Right lobe of liver (tissue), 6 donors: ENCODE data around the gene UBAC2. TPM values are rescaled to one million over a fixed set of nuclear protein-coding genes. Genes with fewer than 3 reads are reported as not detected.
"Not testable (repeated sequence)": the region's sequence is repeated elsewhere in the genome, so short reads cannot be mapped to it uniquely, and the experiment has no call there.

Experiments used
- ATAC-seq, 4 donors: fragments of 200-7000 bp; cut with Tn5 transposase; one replicate each; pipeline ENCODE4 v1.9.1; 2020; ENCODE audit warnings: mild to moderate bottlenecking in 4 of 4, moderate library complexity in 4 of 4
- DNase-seq, 3 donors: peaks; one replicate each; pipeline ENCODE4 v3.0.0-alpha.2; 2020
- H3K27ac ChIP-seq, 3 donors: fragments of 200-600 bp; one replicate each; pipeline ENCODE4 v1.8.0; 2022
- H3K27me3 ChIP-seq, 2 donors: fragments of 200-600 bp; one replicate each; pipeline ENCODE4 v1.8.0; 2022
- H3K36me3 ChIP-seq, 4 donors: fragments of 200-600 bp; sonication (generic) in 1 of 4; one replicate each; pipeline versions ENCODE4 v1.5.1 to v1.8.0; 2017 to 2022; ENCODE audit warnings: control low read depth in 1 of 4
- H3K4me1 ChIP-seq, 4 donors: fragments of 200-600 bp; sonication (generic) in 1 of 4; one replicate each; pipeline versions ENCODE4 v1.5.1 to v1.8.0; 2017 to 2022; ENCODE audit warnings: control low read depth in 1 of 4
- H3K4me3 ChIP-seq, 3 donors: fragments of 200-600 bp; one replicate each; pipeline ENCODE4 v1.8.0; 2022
- H3K9me3 ChIP-seq, 4 donors: fragments of 200-600 bp; sonication (generic) in 1 of 4; one replicate each; pipeline versions ENCODE4 v1.5.1 to v1.8.0; 2017 to 2022; ENCODE audit warnings: control low read depth in 1 of 4
- POLR2A ChIP-seq: fragments of 450-650 bp; IDR thresholded peaks from one replicate; pipeline ENCODE4 v1.6.1; 2017; ENCODE audit warnings: antibody characterized with exemption, mild to moderate bottlenecking
- WGBS: methylation state at CpG from one replicate; pipeline ENCODE4 v1.1.6; 2018; ENCODE audit warnings: low coverage, low lambda C conversion rate; ENCODE audit not compliant: insufficient coverage; ENCODE audit errors: missing lambda C conversion rate; 5-methylcytosine and 5-hydroxymethylcytosine counted together
- intact Hi-C, 2 donors: fragments of 100-400 bp; cut with DNase I; formaldehyde crosslinking; loops; one replicate each; pipeline versions ENCODE4 v1.11.2 to v1.14.1; 2022
- total RNA-seq, 6 experiments: library from RNA; depleted of rRNA in 2 of 6; stranded (reverse); fragments of >200 nt in 2 of 6; fragmentation: NEBNext Ultra II Directional in 3 of 6; extraction: Animal tissue kit (Norgen Biotek cat#: 25700) in 3 of 6; gene quantifications; one replicate each; pipeline versions ENCODE4 v1.1.0 to v1.2.4, GENCODE V29; 2016 to 2023
- TF ChIP-seq, protein P1 (sequence below), 4 donors: fragments of 200-600 bp in 3 of 4; fragments of 450-650 bp in 1 of 4; IDR thresholded peaks; one replicate each; pipeline versions ENCODE4 v1.5.1 to v1.8.0; 2016 to 2022; ENCODE audit warnings: antibody characterized with exemption in 4 of 4, mild to moderate bottlenecking in 2 of 4
- donor health status: DM: no; HTN: yes; CAD: no.
- donor health status: DM: no; HTN: no; CAD: no.
- donor health status: DM: no; HTN: no; CAD: no.
- donor health status: DM: no; HTN: yes; CAD: no.
- donor health status: DM: no; HTN: yes; CAD: no.

The UBAC2 gene
- total RNA-seq, 6 experiments from 2014 or later: 30.2 to 45.0 (median 37.0) TPM

DNA sequence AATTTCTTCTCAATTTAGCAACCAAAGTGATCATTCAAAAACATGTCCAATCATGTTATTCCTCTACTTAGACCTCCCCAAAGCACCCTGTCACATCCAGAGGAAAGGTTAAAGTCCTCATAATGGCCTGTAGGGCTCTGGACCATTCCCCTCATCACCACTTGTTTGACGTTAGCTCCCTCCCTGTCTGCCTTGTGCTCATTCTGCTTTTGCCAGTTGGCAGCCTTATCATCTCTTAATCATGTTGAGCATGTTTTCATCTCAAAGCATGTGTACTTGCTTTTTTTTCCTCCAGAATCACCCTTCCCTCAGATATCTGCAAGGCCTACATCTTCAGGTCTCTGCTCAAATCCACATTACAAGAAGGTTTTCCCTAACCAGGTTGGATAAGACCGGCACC lies 25.9 kb downstream of the UBAC2 start:
- TF ChIP-seq, protein P1, sequence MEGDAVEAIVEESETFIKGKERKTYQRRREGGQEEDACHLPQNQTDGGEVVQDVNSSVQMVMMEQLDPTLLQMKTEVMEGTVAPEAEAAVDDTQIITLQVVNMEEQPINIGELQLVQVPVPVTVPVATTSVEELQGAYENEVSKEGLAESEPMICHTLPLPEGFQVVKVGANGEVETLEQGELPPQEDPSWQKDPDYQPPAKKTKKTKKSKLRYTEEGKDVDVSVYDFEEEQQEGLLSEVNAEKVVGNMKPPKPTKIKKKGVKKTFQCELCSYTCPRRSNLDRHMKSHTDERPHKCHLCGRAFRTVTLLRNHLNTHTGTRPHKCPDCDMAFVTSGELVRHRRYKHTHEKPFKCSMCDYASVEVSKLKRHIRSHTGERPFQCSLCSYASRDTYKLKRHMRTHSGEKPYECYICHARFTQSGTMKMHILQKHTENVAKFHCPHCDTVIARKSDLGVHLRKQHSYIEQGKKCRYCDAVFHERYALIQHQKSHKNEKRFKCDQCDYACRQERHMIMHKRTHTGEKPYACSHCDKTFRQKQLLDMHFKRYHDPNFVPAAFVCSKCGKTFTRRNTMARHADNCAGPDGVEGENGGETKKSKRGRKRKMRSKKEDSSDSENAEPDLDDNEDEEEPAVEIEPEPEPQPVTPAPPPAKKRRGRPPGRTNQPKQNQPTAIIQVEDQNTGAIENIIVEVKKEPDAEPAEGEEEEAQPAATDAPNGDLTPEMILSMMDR (IDR thresholded peaks at IDR 0.05): no peak
- no peak for TF ChIP-seq POLR2A
- H3K36me3 ChIP-seq: no peaks in the 10 kb centered on the region
- no peak overlapping the region for H3K4me3 ChIP-seq
- H3K4me1 ChIP-seq: peaks cover 0 to 11% (median 0%) of the 10 kb centered on the region in 4 donors
- DNase-seq (no peak), ATAC-seq (no peak)
- 64% methylated on average over 2 of the region's 2 CpGs for WGBS
- no peak overlapping the region for H3K27ac ChIP-seq
- no peaks in the 10 kb centered on the region for H3K9me3 ChIP-seq
- H3K27me3 ChIP-seq: no peaks in the 10 kb centered on the region
- intact Hi-C loops: no loop called here

- intact Hi-C loops: no loop called here
- no peak overlapping the region for H3K4me3 ChIP-seq
- DNase-seq: no peak
- H3K27me3 ChIP-seq: no peaks in the 10 kb centered on the region
- 75% methylated on average over 3 of the region's 6 CpGs for WGBS
- no peaks in the 10 kb centered on the region for H3K36me3 ChIP-seq
- H3K27ac ChIP-seq: no peak overlapping the region
- peaks cover 0 to 11% (median 0%) of the 10 kb centered on the region in 4 donors for H3K4me1 ChIP-seq
- no peak for ATAC-seq
- H3K9me3 ChIP-seq: no peaks in the 10 kb centered on the region
- no peak for TF ChIP-seq POLR2A
- TF ChIP-seq, protein P1 (IDR thresholded peaks at IDR 0.05): no peak
Observed at GRCh38 chr13:99227331-99227900, 26.8 kb downstream of the UBAC2 start.

- Histone ChIP-seq H3K9me3 (no peaks in the 10 kb centered on the region), H3K4me1 (peaks cover 0 to 8% (median 0%) of the 10 kb centered on the region in 4 donors), H3K4me3 (no peak overlapping the region), H3K27me3 (no peaks in the 10 kb centered on the region), H3K27ac (no peak overlapping the region), H3K36me3 (no peaks in the 10 kb centered on the region)
- intact Hi-C loops: no loop called here
- ATAC-seq (peak in 3 of 4 donors; percentile 17 to 26 (median 26)), DNase-seq (no peak)
- 84% methylated on average over 11 of the region's 15 CpGs for WGBS
- TF ChIP-seq POLR2A: no peak
- TF ChIP-seq, protein P1 (IDR thresholded peaks at IDR 0.05): no peak
Observed at GRCh38 chr13:99227909-99228688, 27.4 kb downstream of the UBAC2 start.

DNA sequence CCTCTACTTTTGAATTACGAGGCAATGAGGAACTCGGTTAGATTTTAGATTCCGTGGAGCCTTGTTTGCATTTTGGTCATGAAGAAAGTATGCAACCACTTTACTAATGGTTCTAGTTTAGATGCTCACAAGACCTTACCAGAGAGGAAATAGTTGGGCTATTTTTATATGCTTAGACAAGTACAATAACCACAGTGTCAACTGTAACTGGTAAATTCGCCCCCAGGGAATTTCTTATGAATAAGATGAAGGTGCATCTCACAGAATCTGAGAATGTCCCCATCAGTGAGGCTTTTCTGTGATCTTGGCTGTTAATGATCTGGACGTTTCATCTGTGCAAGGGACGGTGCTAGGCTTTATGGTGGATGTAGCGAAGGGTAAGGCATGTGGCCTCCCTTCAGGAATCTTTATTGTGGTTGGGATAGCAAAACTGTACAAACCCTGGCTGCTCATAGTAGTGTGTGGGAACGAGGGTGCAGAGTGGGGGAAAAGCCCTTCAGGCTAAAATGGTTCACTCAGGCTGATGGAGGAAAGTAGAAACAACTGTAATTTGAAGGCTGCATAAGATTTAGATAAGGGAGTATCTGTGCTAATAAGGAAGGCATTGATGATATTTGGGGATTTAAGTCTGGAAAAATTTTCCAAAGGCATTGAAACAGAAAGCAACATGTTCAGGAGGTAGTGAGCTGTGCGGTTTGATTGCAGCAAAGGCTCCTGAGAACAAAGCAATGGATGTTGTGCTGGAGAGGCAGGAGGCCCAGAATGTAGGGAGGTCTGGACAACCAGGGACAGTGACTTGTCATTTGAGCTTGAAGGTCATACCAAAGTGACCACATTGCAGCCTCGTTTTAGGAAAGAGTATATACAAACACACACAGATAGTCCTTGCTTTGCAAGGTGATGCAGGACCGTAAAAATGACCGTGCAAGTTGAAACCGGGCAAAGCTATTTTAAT lies 28.4 kb downstream of the UBAC2 start:
- no peak overlapping the region for H3K4me3 ChIP-seq
- no peaks in the 10 kb centered on the region for H3K27me3 ChIP-seq
- intact Hi-C loops: no loop called here
- TF ChIP-seq, protein P1 (IDR thresholded peaks at IDR 0.05): no peak
- no peak for TF ChIP-seq POLR2A
- ATAC-seq (peak in 3 of 4 donors; percentile 18 to 33 (median 21)), DNase-seq (no peak)
- H3K36me3 ChIP-seq: no peaks in the 10 kb centered on the region
- no peaks in the 10 kb centered on the region for H3K4me1 ChIP-seq
- WGBS: 59% methylated on average over 13 of the region's 13 CpGs
- no peak overlapping the region for H3K27ac ChIP-seq
- H3K9me3 ChIP-seq: no peaks in the 10 kb centered on the region

- H3K36me3 ChIP-seq, intact Hi-C loops, H3K4me3 ChIP-seq, DNase-seq, H3K27me3 ChIP-seq, ATAC-seq, H3K4me1 ChIP-seq, H3K9me3 ChIP-seq, H3K27ac ChIP-seq: not testable (repeated sequence)
- 89% methylated on average over 12 of the region's 12 CpGs for WGBS
Observed at GRCh38 chr13:99230588-99230987, 29.9 kb downstream of the UBAC2 start.
